ENCODE measurements around the gene PRAMEF18.
"Not testable (repeated sequence)": the region's sequence is repeated elsewhere in the genome, so short reads cannot be mapped to it uniquely, and the experiment has no call there.

The PRAMEF18 gene

GRCh38 chr1:13231061-13231750 is 5.3 kb upstream of the PRAMEF18 start:
- H3K27ac ChIP-seq (ENCODE audit: low read length); H3K4me1 ChIP-seq (ENCODE audit: control insufficient read depth, low read depth, low read length); H3K27me3 ChIP-seq (ENCODE audit: control insufficient read depth, insufficient read depth, low read length); H3K9ac ChIP-seq (ENCODE audit: low read length); H3K4me3 ChIP-seq (ENCODE audit: low read length); H3K36me3 ChIP-seq (ENCODE audit: control insufficient read depth, low read depth, low read length): not testable (repeated sequence)
- peaks cover 65% of the 10 kb centered on the region for H3K9me3 ChIP-seq (ENCODE audit: control insufficient read depth, low read depth, low read length)

GRCh38 chr1:13230601-13231000 is 4.6 kb upstream of the PRAMEF18 start:
- not testable (repeated sequence) for H3K4me1 ChIP-seq (ENCODE audit: control insufficient read depth, low read depth, low read length); H3K27me3 ChIP-seq (ENCODE audit: control insufficient read depth, insufficient read depth, low read length); H3K9ac ChIP-seq (ENCODE audit: low read length); H3K4me3 ChIP-seq (ENCODE audit: low read length); H3K36me3 ChIP-seq (ENCODE audit: control insufficient read depth, low read depth, low read length); H3K27ac ChIP-seq (ENCODE audit: low read length)
- H3K9me3 ChIP-seq (ENCODE audit: control insufficient read depth, low read depth, low read length) = peaks cover 63% of the 10 kb centered on the region

GRCh38 chr1:13230096-13230495 is 4.1 kb upstream of the PRAMEF18 start:
- not testable (repeated sequence) for H3K27ac ChIP-seq (ENCODE audit: low read length); H3K27me3 ChIP-seq (ENCODE audit: control insufficient read depth, insufficient read depth, low read length)
- H3K9me3 ChIP-seq (ENCODE audit: control insufficient read depth, low read depth, low read length) = peaks cover 62% of the 10 kb centered on the region

GRCh38 chr1:13228343-13228781 is 2.4 kb upstream of the PRAMEF18 start:
- Histone ChIP-seq H3K4me3 (ENCODE audit: low read length) (no peak overlapping the region), H3K36me3 (ENCODE audit: control insufficient read depth, low read depth, low read length) (no peaks in the 10 kb centered on the region), H3K9me3 (ENCODE audit: control insufficient read depth, low read depth, low read length) (peaks cover 56% of the 10 kb centered on the region), H3K27ac (ENCODE audit: low read length) (no peak overlapping the region), H3K9ac (ENCODE audit: low read length) (no peak overlapping the region), H3K27me3 (ENCODE audit: control insufficient read depth, insufficient read depth, low read length) (no peaks in the 10 kb centered on the region), H3K4me1 (ENCODE audit: control insufficient read depth, low read depth, low read length) (no peaks in the 10 kb centered on the region)

More at GRCh38 chr1:13230096-13230495, 4.1 kb upstream of the PRAMEF18 start:
- H3K4me3 ChIP-seq (ENCODE audit: low read length); H3K36me3 ChIP-seq (ENCODE audit: control insufficient read depth, low read depth, low read length); H3K9ac ChIP-seq (ENCODE audit: low read length); H3K4me1 ChIP-seq (ENCODE audit: control insufficient read depth, low read depth, low read length): not testable (repeated sequence)

- not testable (repeated sequence) for H3K9ac ChIP-seq (ENCODE audit: low read length); H3K4me3 ChIP-seq (ENCODE audit: low read length); H3K36me3 ChIP-seq (ENCODE audit: control insufficient read depth, low read depth, low read length); H3K27me3 ChIP-seq (ENCODE audit: control insufficient read depth, insufficient read depth, low read length); H3K27ac ChIP-seq (ENCODE audit: low read length); H3K4me1 ChIP-seq (ENCODE audit: control insufficient read depth, low read depth, low read length)
- peaks cover 49% of the 10 kb centered on the region for H3K9me3 ChIP-seq (ENCODE audit: control insufficient read depth, low read depth, low read length)
These were observed 1.5 kb upstream of the PRAMEF18 start for GRCh38 chr1:13227271-13228055.

GRCh38 chr1:13224480-13225060 is 1.4 kb downstream of the PRAMEF18 start:
- Histone ChIP-seq H3K36me3 (ENCODE audit: control insufficient read depth, low read depth, low read length) (no peaks in the 10 kb centered on the region), H3K27me3 (ENCODE audit: control insufficient read depth, insufficient read depth, low read length) (no peaks in the 10 kb centered on the region), H3K4me1 (ENCODE audit: control insufficient read depth, low read depth, low read length) (no peaks in the 10 kb centered on the region), H3K4me3 (ENCODE audit: low read length) (no peak overlapping the region), H3K9ac (ENCODE audit: low read length) (no peak overlapping the region), H3K27ac (ENCODE audit: low read length) (no peak overlapping the region), H3K9me3 (ENCODE audit: control insufficient read depth, low read depth, low read length) (peaks cover 27% of the 10 kb centered on the region)

GRCh38 chr1:13222788-13223187 is 3.2 kb downstream of the PRAMEF18 start:
- not testable (repeated sequence) for H3K4me3 ChIP-seq (ENCODE audit: low read length); H3K4me1 ChIP-seq (ENCODE audit: control insufficient read depth, low read depth, low read length); H3K9ac ChIP-seq (ENCODE audit: low read length); H3K27ac ChIP-seq (ENCODE audit: low read length); H3K27me3 ChIP-seq (ENCODE audit: control insufficient read depth, insufficient read depth, low read length); H3K36me3 ChIP-seq (ENCODE audit: control insufficient read depth, low read depth, low read length)
- H3K9me3 ChIP-seq (ENCODE audit: control insufficient read depth, low read depth, low read length) = peaks cover 14% of the 10 kb centered on the region

GRCh38 chr1:13219203-13219602 is 6.8 kb downstream of the PRAMEF18 start:
- not testable (repeated sequence) for H3K27me3 ChIP-seq (ENCODE audit: control insufficient read depth, insufficient read depth, low read length); H3K9ac ChIP-seq (ENCODE audit: low read length); H3K36me3 ChIP-seq (ENCODE audit: control insufficient read depth, low read depth, low read length); H3K4me1 ChIP-seq (ENCODE audit: control insufficient read depth, low read depth, low read length); H3K27ac ChIP-seq (ENCODE audit: low read length); H3K9me3 ChIP-seq (ENCODE audit: control insufficient read depth, low read depth, low read length); H3K4me3 ChIP-seq (ENCODE audit: low read length)

GRCh38 chr1:13216619-13217018 is 9.3 kb downstream of the PRAMEF18 start:
- H3K36me3 ChIP-seq (ENCODE audit: control insufficient read depth, low read depth, low read length); H3K9ac ChIP-seq (ENCODE audit: low read length); H3K9me3 ChIP-seq (ENCODE audit: control insufficient read depth, low read depth, low read length); H3K27me3 ChIP-seq (ENCODE audit: control insufficient read depth, insufficient read depth, low read length); H3K4me1 ChIP-seq (ENCODE audit: control insufficient read depth, low read depth, low read length); H3K27ac ChIP-seq (ENCODE audit: low read length); H3K4me3 ChIP-seq (ENCODE audit: low read length): not testable (repeated sequence)

GRCh38 chr1:13208712-13209111 is 17.2 kb downstream of the PRAMEF18 start:
- H3K27me3 ChIP-seq (ENCODE audit: control insufficient read depth, insufficient read depth, low read length); H3K9me3 ChIP-seq (ENCODE audit: control insufficient read depth, low read depth, low read length); H3K4me3 ChIP-seq (ENCODE audit: low read length); H3K4me1 ChIP-seq (ENCODE audit: control insufficient read depth, low read depth, low read length); H3K27ac ChIP-seq (ENCODE audit: low read length); H3K36me3 ChIP-seq (ENCODE audit: control insufficient read depth, low read depth, low read length); H3K9ac ChIP-seq (ENCODE audit: low read length): not testable (repeated sequence)

GRCh38 chr1:13201309-13201708 is 24.6 kb downstream of the PRAMEF18 start, which contains the start of gene PRAMEF13:
TSS of gene PRAMEF13 (minus strand) at chr1:13201409. CDS start at chr1:13199589, 1,820 bp downstream.
- not testable (repeated sequence) for H3K9me3 ChIP-seq (ENCODE audit: control insufficient read depth, low read depth, low read length); H3K4me1 ChIP-seq (ENCODE audit: control insufficient read depth, low read depth, low read length); H3K27me3 ChIP-seq (ENCODE audit: control insufficient read depth, insufficient read depth, low read length); H3K4me3 ChIP-seq (ENCODE audit: low read length); H3K27ac ChIP-seq (ENCODE audit: low read length); H3K36me3 ChIP-seq (ENCODE audit: control insufficient read depth, low read depth, low read length); H3K9ac ChIP-seq (ENCODE audit: low read length)
